HG03521 (cell line): ENCODE data around the gene RPS6KA2.

Experiments used
- ATAC-seq: cut with Tn5 transposase; IDR thresholded peaks from one replicate; pipeline ENCODE4 v1.9.1; 2021; ENCODE audit warnings: mild to moderate bottlenecking, moderate library complexity; ENCODE audit not compliant: unreplicated experiment

RPS6KA2 gene

DNA sequence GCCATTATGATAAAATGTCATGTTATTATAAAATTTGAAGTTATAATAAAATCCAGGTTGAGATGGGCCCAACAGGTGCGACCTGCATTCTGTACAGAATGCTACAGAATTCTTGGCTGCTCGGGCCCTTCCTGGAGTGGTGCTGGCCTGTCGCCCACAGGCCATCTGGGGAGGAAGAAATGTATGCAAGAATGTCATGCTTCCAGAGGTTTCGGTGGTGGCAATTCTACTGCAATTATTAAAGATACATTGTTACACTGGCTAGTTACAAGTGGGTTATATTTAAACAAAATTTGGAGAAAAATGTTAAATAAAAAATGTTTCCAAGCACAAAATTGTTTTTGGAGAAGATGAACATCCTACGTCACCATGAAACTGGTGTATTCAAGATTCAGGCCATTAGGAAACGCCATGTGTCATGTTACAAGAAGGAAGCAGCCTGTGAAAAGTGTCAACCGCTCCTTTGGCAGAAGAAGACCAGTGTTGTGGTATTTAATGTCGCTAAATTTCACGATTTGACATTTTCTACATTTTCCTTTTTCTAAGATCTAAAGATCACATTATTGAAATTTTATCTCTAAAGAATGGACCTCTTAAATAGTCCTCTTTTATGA lies 47.7 kb downstream of the RPS6KA2 start:
- ATAC-seq, result no peak

DNA sequence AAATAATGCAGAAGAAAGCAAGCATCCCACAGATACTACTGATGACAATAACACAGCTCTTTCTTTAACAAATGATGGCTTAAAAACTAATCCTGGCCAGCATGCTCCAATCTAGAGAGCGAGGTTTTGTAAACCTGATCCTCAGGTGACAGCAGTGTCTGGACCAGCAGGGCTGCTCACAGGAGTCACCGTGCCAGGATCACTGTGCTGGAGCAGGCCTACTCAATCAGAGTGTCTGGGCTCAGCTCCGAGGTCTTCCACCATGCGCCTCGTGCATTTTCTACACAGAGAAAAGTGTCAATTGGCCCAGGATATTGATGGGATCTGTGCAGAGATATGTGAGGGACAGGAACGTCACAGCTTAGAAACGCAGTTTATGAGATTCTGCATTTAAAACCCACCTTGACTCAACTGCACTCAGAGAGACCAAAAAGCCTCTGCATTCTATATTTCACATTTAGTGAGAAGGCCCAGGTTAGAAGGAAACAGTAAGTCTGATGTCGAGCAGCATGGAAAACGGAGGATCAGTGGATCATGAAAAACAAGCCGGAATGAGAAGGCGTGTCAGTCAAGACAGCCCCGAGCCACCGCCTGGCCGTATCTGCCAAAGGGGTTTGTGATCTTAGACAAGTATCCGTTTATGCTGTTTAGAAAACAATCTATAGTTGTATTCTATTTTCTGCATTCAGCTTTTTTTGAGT lies 48.4 kb downstream of the RPS6KA2 start:
- ATAC-seq, result no peak

- ATAC-seq, result no peak
These were observed 51.8 kb downstream of the RPS6KA2 start for GRCh38 chr6:166575205-166575604.

DNA sequence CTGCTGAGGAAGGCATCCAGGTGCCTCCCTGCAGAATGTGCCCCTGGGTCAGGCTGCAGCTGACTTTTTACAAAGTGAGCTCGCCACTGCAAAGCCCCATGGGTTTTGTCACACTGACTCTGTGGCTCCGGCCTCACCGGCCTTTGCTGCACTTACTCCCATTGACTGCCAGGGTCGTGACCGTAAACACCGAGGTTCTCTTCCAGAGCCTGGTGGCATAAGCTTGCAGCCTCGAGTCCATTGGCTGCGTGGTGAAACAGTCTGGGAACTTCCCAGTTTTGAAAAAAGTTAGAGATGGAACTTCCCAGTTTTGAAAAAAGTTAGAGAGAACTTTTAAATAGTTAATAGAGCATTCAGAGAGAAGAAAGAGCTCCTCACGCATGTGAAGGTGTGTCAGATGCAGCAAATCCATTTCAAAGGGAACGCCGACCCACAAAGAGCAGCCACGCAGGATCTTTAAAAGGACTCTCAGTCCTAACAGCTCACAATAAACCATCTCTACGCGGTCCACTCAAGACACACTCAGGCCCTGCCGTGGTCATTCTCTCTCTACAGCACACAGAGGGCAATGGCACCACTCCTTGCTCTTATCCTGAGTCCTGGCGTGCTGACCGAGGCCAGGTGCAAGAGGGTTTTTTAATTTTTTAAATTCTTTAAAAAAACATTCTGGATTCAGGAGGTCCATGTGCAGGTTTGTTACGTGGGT lies 53.4 kb downstream of the RPS6KA2 start:
- no peak for ATAC-seq

DNA sequence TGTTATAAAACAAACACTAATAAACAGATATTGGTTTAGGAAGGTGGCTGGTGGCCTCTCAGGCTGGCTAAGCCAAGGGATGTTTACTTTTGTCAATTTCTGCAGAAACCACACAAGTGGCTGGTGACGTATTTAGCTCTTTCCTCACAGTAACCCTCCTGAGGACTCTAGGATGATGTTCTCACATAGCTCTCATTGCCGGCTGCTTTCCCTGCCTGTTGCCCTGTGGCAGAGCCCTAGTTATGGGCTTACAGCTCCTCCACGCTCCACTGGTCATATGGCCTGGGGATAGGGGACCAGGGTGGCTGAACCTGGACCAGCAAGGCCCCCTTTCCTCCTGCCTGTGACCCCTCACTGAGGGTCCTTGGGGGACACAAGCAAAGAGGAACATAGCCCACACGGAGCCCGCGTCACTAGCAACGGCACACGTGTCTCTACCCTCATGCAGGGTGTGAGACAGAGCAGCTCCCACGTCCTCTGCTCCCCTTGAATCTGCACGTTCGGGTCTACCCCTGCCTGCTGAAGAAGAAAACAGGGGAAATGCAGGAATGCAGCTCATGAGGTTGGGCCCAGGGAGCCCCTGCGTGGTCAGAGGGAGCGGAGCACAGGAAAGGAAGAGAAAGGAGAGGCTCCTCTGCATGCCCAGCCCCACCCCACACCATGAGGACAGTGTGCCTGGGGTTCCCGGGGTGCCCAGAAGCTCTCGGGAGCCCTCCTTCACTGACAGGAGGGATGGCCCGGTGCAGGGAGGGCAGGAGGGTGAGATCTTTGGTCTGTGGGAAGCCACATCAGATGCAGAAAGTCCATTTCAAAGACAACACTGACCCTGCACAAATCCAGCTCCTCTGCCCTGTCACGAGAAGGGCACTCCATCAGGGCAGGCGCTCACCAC lies 54.4 kb downstream of the RPS6KA2 start:
- no peak for ATAC-seq

DNA sequence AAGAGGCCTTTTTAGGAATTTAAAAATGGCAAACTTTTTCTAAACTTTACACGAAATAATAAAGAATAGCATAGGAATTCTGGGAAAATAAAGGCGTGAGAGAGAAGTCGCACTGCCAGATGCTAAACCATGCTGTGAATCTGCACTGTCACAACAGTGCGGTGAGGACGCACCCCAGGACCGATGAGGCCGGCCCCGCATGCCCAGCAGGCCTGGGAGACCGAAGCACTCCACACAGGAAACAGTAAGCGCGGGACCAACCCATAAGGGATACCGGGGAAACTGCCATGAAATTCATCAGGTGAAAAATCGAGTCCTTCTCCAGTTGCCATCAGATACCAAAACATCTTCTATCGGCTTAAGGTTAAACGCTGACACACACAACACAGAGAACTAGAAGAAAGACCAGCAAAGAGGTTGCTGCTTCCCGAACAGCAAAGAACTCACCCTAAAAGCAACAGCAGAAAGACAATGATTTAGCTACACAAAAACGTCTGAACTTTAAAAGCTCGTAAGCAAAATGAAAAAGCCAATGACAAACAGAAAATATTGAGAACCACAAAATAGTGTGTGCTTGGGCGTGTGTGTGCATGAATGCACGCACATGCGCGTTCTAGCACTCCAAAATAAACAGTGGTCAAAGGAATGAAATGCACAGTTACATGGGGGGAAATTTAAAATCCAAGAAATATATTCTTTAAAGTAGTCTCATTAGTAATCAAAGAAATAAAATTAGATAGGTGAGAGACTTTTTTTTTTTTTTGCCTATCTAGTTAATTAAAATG lies 55.9 kb downstream of the RPS6KA2 start:
- no peak for ATAC-seq

GRCh38 chr6:166569206-166569605 lies 57.8 kb downstream of the RPS6KA2 start:
- no peak for ATAC-seq

- ATAC-seq, result no peak
These were observed 59.2 kb downstream of the RPS6KA2 start for GRCh38 chr6:166567813-166568212.

- no peak for ATAC-seq
These were observed 59.9 kb downstream of the RPS6KA2 start for GRCh38 chr6:166567107-166567506.

GRCh38 chr6:166566026-166567011 lies 60.7 kb downstream of the RPS6KA2 start:
- ATAC-seq, result no peak

- no peak for ATAC-seq
These were observed 61.7 kb downstream of the RPS6KA2 start for GRCh38 chr6:166565084-166565967.

- ATAC-seq, result no peak
These were observed 63.2 kb downstream of the RPS6KA2 start for GRCh38 chr6:166563805-166564204.

DNA sequence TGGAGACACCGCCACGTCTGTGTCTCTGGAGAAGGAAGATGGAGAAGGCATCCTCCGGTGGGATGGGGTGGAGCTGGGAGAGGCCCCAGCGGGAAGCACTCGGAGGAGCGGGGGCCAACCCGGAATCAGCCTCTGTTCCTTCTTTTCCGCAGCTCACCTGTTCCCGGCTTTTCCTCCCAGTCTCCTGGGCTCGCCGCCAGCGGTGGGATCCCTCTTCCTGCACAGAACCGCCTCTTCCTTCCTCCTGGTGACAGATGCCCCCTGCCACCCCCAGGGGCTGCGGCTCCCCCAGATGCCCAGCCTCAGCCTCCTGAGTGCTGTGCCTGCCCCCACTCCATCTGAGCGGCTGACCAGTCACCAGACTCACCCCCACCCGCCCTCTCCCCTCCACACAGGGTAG lies 63.9 kb downstream of the RPS6KA2 start:
- no peak for ATAC-seq

GRCh38 chr6:166562726-166563125 lies 64.3 kb downstream of the RPS6KA2 start:
- no peak for ATAC-seq

- ATAC-seq, result no peak
These were observed 65.2 kb downstream of the RPS6KA2 start for GRCh38 chr6:166561771-166562359.

GRCh38 chr6:166560222-166560621 lies 66.8 kb downstream of the RPS6KA2 start:
- no peak for ATAC-seq

GRCh38 chr6:166559662-166560061 lies 67.4 kb downstream of the RPS6KA2 start:
- ATAC-seq, result no peak

DNA sequence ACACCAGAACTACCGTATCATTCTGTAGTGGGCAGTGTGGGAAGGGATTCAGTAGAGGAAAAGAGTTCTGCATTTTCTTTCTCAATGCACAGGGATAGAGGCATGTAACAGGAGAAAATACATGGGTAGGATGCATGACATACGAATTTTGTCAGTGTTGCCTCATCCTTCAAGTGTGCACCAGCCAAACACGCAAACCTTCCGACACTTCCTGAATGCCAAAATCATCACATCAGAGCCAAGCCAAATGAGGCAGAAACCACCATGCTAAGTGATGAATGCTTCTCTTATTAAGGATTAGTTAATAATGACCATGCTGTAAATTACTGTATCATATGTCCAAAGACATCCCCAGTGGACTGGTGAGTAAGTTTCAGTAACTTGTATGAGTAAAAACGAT lies 67.8 kb downstream of the RPS6KA2 start:
- no peak for ATAC-seq
